Body of pancreas (tissue), 4 donors: ENCODE measurements around the gene SLC29A3. TPM values are rescaled to one million over a fixed set of nuclear protein-coding genes. Genes with fewer than 3 reads are reported as not detected.
A peak's percentile ranks its signal among the peaks of the same experiment; 100 is the strongest.

ENCODE experiments used
- ATAC-seq: fragments of 150-250 bp; one replicate; pipeline ENCODE4 v1.9.1; 2016
- DNase-seq, 4 donors: peaks; one replicate each; pipeline ENCODE4 v3.0.0-alpha.2; 2019
- H3K27ac ChIP-seq, 4 donors: fragments of 200-600 bp; sonication (generic); 1 replicate in 3 of 4; 2 replicates in 1 of 4; pipeline versions ENCODE4 v1.5.1 to v1.6.1; 2016 to 2019; ENCODE audit warnings: mild to moderate bottlenecking in 1 of 4, mixed read lengths in 1 of 4, moderate library complexity in 1 of 4
- H3K27me3 ChIP-seq, 2 donors: fragments of 200-600 bp; sonication (generic); one replicate each; pipeline ENCODE4 v1.6.0; 2016; ENCODE audit warnings: mild to moderate bottlenecking in 1 of 2
- H3K36me3 ChIP-seq, 2 donors: fragments of 200-600 bp; sonication (generic); replicated peaks in 1 of 2; 2 replicates each; pipeline ENCODE4 v1.5.1; 2016; ENCODE audit warnings: low read depth in 2 of 2; ENCODE audit not compliant: insufficient read depth in 1 of 2
- H3K4me1 ChIP-seq: fragments of 200-600 bp; sonication (generic); one replicate; pipeline ENCODE4 v1.6.0; 2016
- H3K4me3 ChIP-seq, 2 donors: fragments of 200-600 bp; sonication (generic); 1 replicate in 1 of 2; 2 replicates in 1 of 2; pipeline ENCODE4 v1.5.1; 2016 to 2019
- H3K9me3 ChIP-seq, 3 donors: fragments of 200-600 bp; sonication (generic); 1 replicate in 2 of 3; 2 replicates in 1 of 3; pipeline ENCODE4 v1.5.1; 2016
- POLR2A ChIP-seq, 3 donors: fragments of 450-650 bp; IDR thresholded peaks; one replicate each; pipeline ENCODE4 v1.6.1; 2016; ENCODE audit warnings: antibody characterized with exemption in 3 of 3, mild to moderate bottlenecking in 2 of 3
- WGBS, 2 donors: methylation state at CpG; one replicate each; pipeline ENCODE4 v1.1.5; 2017; 5-methylcytosine and 5-hydroxymethylcytosine counted together
- intact Hi-C: fragments of 100-400 bp; cut with DNase I; formaldehyde crosslinking; loops from one replicate; pipeline ENCODE4 v1.15.1; 2023
- total RNA-seq, 2 donors: library from RNA; depleted of rRNA; stranded (reverse); fragments of >200 nt; gene quantifications; one replicate each; pipeline ENCODE4 v1.1.0, GENCODE V29; 2016
- TF ChIP-seq, protein P1 (sequence below), 7 experiments: fragments of 450-650 bp in 4 of 7; fragments of 200-600 bp in 3 of 7; sonication (generic) in 3 of 7; IDR thresholded peaks; one replicate each; pipeline ENCODE4 v1.5.1; 2016 to 2019; ENCODE audit warnings: antibody characterized with exemption in 7 of 7

SLC29A3 gene
- total RNA-seq, 2 donors from 2014 or later: 0.99 to 5.2 TPM

DNA sequence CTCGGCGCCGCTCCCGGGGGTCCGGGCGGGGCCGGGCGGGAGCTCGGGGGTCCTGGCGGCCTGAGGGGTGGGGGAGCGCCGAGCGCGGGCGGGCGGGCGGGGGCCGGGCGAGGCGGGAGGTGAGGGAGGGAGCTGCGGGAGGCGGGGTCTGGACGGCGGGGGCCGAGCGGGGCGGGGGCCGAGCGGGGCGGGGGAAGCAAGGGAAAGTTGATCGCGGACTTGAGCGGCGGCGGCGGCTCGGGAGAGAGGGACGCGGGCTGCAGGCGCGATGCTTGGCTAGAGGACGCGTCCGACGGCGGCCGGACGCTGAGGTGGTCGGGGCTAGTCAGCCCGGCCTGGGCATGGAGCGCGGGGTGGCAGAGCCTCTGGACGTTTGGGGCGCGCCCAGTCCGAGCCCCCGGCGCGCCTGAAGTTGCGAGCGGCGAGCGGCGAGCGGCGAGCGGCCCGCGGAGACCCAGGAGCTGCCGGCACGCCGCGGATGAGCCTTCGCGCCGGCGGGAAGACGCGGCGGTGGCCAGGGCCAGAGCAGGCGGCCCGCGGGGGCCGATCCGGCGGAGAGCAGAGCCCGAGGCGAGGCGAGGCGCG lies 77.7 kb downstream of the SLC29A3 start, which contains the start of gene CDH23:
Gene CDH23, plus strand, starts transcription at position 210 of the 585 bp plus-strand sequence. CDS start 42,912 bp downstream, outside the sequence.
- TF ChIP-seq POLR2A (IDR thresholded peaks at IDR 0.05): no peak
- ATAC-seq (peak; percentile 48), DNase-seq (peak in 2 of 4 donors; percentile 39 to 59)
- Histone ChIP-seq H3K9me3 (no peaks in the 10 kb centered on the region), H3K27ac (peak within 1 kb of the TSS; percentile 9 to 62 (median 44)), H3K4me1 (peaks cover 15% of the 10 kb centered on the region), H3K36me3 (no peaks in the 10 kb centered on the region), H3K4me3 (peak within 1 kb of the TSS in 1 of 2 donors; percentile 7), H3K27me3 (no peaks in the 10 kb centered on the region)
- WGBS, 2 donors: 1% methylated on average over 32 to 77 of the region's 91 CpGs
- intact Hi-C loops: loop anchor here (5.0 kb wide), 1 partner anchor 170 kb away; no protein-coding TSS in a partner anchor

DNA sequence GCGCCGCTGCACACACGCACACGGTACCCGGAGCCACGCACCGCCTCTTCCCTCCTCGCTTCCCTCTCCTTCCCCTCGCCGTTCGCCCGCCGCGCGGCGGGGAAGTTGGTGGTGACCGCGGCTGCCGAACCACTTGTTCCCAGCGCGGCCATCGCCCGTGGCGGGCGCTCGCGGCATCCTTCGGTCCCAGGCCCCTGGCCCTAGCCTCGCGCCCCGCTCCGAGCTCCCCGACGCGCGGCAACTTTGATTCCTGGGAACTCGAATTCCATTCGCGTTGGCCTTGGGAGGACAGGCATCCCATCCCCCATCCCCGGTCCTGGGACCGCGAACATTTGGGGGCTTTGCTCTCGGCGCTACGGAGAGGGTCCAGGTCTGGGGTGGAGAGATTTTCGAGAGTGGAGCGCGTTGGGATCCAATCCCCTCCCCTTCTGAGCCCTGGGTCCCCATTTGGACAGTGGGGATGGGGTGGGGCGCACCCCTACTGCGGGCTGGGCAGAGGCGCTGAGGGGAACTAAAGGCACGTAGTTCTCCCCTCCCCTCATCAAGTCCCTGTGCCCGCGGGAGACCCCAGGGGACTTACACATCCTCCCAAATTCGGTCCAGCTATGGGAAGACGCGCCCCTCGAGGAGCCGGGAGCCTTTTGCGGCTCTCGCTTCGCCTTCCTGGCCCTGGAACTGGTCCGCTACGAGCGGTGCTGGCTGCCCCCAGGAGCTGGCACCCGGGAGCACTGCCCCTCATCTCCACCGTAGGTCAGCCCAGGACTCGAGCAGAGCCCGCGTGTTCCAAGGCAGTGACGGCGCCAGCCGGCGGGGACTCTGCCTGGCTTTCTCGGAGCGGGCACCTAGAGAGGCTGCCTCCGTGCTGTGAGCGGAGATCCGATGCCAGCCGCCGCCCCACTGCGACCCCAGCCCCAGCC lies 78.5 kb downstream of the SLC29A3 start:
- TF ChIP-seq, protein P1, sequence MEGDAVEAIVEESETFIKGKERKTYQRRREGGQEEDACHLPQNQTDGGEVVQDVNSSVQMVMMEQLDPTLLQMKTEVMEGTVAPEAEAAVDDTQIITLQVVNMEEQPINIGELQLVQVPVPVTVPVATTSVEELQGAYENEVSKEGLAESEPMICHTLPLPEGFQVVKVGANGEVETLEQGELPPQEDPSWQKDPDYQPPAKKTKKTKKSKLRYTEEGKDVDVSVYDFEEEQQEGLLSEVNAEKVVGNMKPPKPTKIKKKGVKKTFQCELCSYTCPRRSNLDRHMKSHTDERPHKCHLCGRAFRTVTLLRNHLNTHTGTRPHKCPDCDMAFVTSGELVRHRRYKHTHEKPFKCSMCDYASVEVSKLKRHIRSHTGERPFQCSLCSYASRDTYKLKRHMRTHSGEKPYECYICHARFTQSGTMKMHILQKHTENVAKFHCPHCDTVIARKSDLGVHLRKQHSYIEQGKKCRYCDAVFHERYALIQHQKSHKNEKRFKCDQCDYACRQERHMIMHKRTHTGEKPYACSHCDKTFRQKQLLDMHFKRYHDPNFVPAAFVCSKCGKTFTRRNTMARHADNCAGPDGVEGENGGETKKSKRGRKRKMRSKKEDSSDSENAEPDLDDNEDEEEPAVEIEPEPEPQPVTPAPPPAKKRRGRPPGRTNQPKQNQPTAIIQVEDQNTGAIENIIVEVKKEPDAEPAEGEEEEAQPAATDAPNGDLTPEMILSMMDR (IDR thresholded peaks at IDR 0.05): no peak
- TF ChIP-seq POLR2A (IDR thresholded peaks at IDR 0.05): no peak
- DNase-seq: peak in 2 of 4 donors; percentile 28 to 30
- Histone ChIP-seq H3K27me3 (no peaks in the 10 kb centered on the region), H3K27ac (peak overlapping the region in 1 of 4 donors; percentile 62), H3K4me3 (no peak overlapping the region), H3K4me1 (peaks cover 15% of the 10 kb centered on the region), H3K36me3 (no peaks in the 10 kb centered on the region), H3K9me3 (no peaks in the 10 kb centered on the region)
- 1 to 18% methylated on average over 8 to 81 of the region's 82 CpGs for WGBS, 2 donors
- peak; percentile 14 for ATAC-seq
- intact Hi-C loops: loop anchor here (5.0 kb wide), 1 partner anchor 170 kb away; no protein-coding TSS in a partner anchor

DNA sequence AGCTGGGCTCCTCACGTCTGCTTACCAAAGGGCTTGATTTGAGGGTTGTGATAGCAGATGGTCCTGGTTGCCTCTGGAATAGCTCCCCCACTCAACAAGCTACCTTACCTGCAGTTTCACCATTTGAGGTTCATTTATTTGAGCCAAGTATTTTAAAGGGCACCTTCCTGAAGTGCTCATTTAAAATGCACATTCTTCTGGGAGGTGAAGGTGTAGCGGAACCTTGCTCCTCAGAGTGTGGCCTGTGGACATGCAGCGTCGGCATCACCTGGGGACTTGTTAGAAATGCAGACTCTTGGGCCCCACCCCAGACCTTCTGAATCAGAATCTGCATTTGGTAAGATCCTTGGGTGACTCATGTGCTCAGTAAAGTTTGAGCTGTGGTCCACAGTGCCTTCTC lies 79.9 kb downstream of the SLC29A3 start:
- no peak overlapping the region for H3K27ac ChIP-seq
- H3K4me3 ChIP-seq: no peak overlapping the region

DNA sequence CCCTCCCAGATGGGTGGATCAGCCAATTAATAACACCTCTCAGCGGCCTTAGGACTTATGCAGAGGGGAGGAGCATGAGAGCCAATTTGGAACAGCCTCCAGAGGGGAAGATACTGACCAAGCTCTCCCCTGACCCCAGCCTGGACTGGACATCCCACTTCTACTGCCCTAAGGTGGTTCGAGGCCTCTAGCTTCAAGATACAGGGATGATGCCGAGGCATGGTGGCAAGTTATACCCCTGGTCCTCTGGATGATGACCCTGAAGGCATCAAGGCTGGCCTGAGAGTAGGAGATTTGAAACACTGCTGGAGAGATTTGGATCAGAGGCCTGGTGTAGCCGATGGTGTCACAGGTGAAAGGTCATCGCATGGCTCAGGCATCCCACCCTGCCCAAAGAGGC lies 80.9 kb downstream of the SLC29A3 start:
- Histone ChIP-seq H3K4me3 (no peak overlapping the region), H3K36me3 (no peaks in the 10 kb centered on the region), H3K4me1 (peaks cover 15% of the 10 kb centered on the region), H3K9me3 (no peaks in the 10 kb centered on the region), H3K27me3 (no peaks in the 10 kb centered on the region), H3K27ac (no peak overlapping the region)
- WGBS, 2 donors: 29 to 64% methylated on average over 1 to 5 of the region's 5 CpGs
- TF ChIP-seq, protein P1 (IDR thresholded peaks at IDR 0.05): no peak
- no peak for TF ChIP-seq POLR2A (IDR thresholded peaks at IDR 0.05)
- DNase-seq (no peak), ATAC-seq (no peak)
- intact Hi-C loops: loop anchor here (5.0 kb wide), 1 partner anchor 167 kb away; no protein-coding TSS in a partner anchor

More for the DNA sequence above, 79.9 kb downstream of the SLC29A3 start:
- peaks cover 15% of the 10 kb centered on the region for H3K4me1 ChIP-seq
- ATAC-seq (no peak), DNase-seq (no peak)
- no peaks in the 10 kb centered on the region for H3K9me3 ChIP-seq
- no peaks in the 10 kb centered on the region for H3K36me3 ChIP-seq
- no peaks in the 10 kb centered on the region for H3K27me3 ChIP-seq
- intact Hi-C loops: loop anchor here (5.0 kb wide), 1 partner anchor 168 kb away; no protein-coding TSS in a partner anchor
- 66 to 77% methylated on average over 4 of the region's 4 CpGs for WGBS, 2 donors
- TF ChIP-seq POLR2A (IDR thresholded peaks at IDR 0.05): no peak
- TF ChIP-seq, protein P1 (IDR thresholded peaks at IDR 0.05): no peak

DNA sequence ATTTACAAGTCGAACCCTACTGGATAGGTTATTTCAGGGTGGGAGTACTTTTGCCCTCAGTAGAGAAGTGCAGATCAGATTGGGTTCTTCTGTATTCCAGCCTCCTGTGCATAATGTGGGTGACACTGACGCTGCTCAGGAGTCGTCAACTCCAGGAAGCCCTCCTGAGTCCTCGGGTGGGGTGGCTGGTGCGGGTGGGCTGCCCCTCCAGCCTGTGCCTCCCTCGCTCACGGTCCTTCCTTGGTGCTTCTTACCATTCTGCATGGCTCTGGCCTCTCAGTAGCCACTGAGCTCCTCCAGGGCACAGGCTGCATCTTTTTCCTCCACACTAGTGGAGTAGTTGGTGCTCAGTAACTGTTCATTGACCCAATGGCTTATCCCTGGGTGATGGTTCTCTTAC lies 82.0 kb downstream of the SLC29A3 start:
- Histone ChIP-seq H3K36me3 (no peaks in the 10 kb centered on the region), H3K27ac (no peak overlapping the region), H3K4me3 (no peak overlapping the region), H3K9me3 (no peaks in the 10 kb centered on the region), H3K4me1 (peaks cover 15% of the 10 kb centered on the region), H3K27me3 (no peaks in the 10 kb centered on the region)
- no peak for ATAC-seq
- TF ChIP-seq, protein P1 (IDR thresholded peaks at IDR 0.05): no peak
- no peak for TF ChIP-seq POLR2A (IDR thresholded peaks at IDR 0.05)
- intact Hi-C loops: no loop called here
- WGBS, 2 donors: 83 to 85% methylated on average over 6 to 7 of the region's 7 CpGs
- DNase-seq: no peak
